TTC549 (cell line): ENCODE measurements around the gene LAMC1.

Experiments
- FAIRE-seq: peaks from 2 replicates; lab custom pipeline; 2012; peaks lifted over from hg19 to GRCh38; lab: Jason Lieb, UNC

LAMC1 gene

DNA sequence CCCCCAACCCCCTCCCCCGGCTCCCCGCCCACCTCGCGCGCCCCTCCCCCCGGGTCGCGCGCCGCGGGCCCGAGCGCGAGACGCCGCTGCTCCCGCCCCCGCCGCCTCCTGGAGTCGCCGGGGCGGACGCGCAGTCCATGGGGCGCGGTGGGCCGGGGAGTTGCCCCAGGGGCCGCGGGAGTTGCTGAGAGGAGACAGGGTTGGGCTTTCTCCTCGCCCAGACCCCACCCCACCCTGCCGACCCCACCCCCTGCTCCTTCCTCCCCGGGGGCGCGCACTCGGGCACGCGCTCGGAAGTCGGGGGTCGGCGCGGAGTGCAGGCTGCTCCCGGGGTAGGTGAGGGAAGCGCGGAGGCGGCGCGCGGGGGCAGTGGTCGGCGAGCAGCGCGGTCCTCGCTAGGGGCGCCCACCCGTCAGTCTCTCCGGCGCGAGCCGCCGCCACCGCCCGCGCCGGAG lies at the start of gene LAMC1:
TSS of gene LAMC1 (plus strand) at position 275 of the 455 bp plus-strand sequence. CDS start 297 bp downstream, outside the sequence.
- FAIRE-seq: no peak

DNA sequence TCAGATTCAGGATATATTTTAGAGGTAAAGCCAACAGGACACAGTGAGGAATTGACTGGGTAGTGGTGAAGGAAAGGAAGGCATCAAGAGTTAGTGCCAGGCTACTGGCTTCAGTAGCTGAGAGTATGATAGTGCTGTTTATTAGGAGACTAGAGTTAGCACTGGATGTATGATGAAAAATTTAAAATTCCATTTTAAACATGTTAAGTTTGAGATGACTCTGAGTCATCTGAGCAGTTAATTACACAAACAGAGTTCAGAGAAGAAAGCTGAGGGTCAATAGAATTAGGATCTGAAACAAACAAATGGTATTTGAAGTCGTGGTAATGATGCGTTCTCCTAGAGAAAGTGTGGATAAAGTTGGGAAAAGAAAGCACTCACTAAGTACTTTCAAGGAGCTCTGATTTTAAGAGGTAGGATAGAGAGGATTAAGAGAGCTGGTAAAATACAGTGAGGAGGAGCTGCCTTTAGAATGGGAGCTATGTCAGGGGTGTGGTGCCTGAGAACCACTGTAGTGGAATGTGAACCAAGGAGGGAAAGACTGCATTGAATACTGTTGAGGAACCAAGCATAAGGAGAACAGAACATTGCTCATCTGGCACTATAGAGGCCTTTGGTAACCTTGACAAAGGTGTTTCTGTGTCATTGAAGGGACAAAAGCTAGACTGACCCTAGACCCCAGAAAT lies 48.6 kb upstream of the LAMC1 start:
- FAIRE-seq: no peak

DNA sequence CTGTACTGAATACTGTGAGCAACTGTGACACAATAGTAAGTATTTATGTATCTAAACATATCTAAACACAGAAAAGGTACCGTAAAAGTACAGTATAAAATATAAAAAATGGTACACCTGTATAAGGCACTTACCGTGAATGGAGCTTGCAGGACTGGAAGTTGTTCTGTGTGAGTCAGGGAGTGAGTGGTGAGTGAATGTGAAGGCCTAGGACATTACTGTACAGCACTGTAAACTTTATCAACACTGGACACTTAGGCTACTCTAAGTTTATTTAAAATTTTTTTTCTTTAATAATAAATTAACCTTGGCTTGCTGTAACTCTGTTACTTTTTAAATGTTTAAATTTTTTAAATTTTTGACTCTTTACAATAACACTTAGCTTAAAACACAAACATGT lies 45.7 kb upstream of the LAMC1 start:
- peak; percentile 84 for FAIRE-seq

DNA sequence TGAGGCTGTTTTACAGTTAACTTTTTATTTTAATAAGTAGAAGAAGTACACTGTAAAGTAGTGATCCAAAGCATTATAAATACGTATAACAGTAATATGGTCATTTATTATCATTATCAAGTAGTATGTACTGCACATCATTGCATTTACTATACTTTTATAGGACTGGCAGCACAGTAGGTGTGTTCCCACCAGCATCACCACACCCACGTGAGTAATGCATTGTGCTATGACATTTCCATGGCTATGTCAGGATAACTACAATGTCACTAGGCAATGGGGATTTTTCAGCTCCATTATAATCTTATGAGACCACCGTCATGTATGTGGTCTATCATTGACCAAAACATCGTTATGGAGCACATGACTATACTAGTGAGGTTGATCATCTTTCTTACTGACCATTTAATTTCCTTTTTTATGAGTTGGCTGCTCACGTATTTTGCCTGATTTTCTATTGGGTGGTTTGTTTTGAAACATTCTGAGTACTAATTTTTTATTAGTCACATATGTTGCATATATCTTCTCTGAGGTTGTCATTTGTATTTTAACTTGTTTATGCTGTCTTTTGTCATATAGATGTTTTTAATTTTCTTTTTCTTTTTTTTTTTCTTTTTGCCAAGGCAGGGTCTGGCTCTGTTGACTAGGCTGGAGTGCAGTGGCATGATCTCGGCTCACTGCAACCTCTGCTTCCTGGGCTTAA lies 44.9 kb upstream of the LAMC1 start:
- FAIRE-seq: peak; percentile 22

DNA sequence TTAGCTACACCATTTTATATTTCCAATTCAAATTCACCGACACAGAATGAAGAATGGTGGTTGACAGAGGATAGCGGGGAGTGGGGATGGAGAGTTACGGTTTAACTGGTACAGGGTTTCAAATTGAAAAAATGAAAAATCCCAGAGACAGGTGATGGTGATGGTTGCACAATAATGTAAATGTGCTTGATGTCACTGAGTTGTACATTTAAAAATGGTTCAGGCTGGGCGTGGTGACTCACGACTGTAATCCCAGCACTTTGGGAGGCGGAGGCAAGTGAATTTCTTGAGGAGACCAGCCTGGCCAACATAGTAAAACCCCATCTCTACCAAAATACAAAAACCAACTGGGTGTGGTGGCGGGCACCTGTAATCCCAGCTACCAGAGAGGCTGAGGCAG lies 39.1 kb upstream of the LAMC1 start:
- no peak for FAIRE-seq

DNA sequence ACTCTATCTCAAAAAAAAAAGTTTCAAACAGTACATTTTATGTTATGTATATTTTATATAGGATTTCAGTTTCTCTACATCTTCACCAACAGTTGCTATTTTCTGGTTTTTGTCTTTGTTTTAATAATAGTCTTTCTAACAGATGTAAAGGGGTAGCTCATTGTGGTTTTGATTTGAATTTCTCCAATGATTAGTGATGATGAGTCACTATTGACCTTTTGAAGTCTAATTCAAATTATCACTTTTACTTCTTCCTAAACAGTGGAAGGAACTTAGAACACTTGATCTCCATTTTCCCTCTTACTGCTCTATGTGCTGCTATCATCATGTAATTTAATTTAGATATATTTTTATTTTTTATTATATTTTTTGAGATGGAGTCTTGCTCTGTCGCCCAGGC lies 38.6 kb upstream of the LAMC1 start:
- FAIRE-seq: no peak

DNA sequence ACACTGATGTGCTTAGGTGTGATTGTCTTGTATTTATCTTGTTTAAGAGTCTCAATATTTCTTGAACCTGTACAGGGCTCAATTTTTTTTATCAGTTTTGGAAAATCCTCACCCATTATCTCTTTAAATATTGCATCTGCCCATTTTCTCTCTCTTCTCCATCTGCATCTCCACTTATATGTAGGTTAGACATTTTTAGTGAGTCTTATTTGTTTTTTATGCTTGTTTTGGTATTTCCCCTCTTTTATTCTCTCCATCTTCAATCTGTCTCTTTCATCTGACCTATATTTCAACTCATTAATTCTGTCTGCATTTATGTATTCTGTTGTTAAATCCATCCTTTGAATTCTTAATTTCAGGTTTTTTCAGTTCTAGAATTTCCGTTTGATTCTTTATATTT lies 37.3 kb upstream of the LAMC1 start:
- FAIRE-seq: no peak

DNA sequence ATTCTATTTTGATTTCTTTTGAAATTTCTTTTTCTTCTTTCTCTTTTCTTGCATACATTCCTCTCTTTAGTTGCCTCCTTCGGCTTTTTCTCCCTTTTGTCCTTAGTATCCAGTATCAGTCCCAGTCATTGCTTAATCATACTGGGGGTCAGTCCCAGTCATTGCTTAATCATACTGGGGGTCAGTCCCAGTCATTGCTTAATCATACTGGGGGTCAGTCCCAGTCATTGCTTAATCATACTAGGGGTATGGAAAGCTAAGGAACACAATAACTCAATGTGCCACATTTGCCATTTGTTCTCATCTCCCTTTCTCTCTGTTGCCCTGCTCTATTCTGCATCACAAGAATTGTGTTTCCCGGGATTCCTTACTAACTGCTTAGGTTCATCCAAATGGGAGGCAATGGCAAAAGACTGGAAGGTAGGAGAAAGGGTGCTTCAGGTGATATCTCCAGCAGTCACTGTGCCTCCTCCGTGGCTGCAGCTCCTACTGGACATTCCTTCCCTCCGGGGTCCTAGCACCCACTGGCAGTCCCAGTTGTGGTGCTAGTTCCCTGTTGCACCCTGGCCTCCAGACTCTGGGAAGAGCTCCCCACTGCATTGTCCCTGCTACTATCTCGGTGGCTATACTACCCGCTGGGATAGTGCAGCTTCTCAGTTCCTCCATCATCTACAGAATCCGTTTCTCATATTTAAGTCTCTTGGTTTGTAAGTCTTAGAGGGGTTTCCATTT lies 32.6 kb upstream of the LAMC1 start:
- no peak for FAIRE-seq

DNA sequence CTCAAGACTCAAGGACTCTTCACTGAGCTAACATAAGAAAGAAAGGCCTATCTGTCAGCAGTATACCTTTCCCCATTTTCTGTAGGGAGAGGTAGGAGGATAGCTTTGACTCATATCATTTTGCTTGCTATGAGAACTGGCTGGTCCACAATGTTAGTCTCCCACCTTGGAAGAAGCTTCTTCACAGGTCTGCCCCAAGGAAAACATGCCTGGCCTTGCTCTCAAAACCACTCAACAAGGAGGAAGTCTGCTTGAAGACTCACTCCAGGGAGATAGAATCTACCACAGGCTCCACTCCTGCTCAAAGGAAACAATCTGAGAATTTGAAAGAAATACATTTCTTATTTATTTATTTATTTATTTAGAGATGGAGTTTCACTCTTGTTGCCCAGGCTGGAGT lies 29.5 kb upstream of the LAMC1 start:
- FAIRE-seq: no peak

DNA sequence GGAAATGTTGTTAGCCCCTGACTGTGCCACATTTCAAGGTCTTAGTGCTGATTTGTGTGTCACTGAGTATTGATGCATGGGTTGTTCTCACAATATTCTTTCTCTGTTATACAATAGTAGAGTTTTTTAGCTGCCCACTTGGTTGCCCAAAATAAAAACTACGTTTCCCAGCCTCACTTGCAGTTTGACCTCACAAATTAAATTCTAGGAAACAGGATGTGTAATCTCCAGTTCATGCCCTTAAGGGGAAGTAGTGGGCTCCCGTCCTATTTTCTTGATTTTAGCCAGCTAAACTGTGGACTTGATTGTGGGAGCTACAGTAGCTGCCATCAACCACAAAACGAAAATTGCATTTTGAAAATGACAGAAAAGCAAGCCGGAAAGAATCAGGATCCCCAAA lies 27.3 kb upstream of the LAMC1 start:
- FAIRE-seq: no peak

DNA sequence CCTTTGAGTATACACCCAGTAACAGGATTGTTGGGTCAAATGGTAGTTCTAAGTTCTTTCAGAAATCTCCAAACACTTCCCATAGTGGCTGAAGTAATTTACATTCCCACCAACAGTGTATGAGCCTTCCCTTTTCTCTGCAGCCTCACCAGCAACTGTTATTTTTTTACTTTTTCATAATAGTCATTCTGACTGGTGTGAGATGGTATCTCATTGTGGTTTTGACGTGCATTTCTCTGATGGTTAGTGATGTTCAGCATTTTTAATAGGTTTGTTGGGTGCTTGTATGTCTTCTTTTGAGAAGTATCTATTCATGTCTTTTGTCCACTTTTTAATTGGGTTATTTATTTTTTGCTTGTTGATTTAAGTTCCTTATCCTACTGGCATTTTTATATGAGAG lies 26.4 kb upstream of the LAMC1 start:
- FAIRE-seq: no peak

DNA sequence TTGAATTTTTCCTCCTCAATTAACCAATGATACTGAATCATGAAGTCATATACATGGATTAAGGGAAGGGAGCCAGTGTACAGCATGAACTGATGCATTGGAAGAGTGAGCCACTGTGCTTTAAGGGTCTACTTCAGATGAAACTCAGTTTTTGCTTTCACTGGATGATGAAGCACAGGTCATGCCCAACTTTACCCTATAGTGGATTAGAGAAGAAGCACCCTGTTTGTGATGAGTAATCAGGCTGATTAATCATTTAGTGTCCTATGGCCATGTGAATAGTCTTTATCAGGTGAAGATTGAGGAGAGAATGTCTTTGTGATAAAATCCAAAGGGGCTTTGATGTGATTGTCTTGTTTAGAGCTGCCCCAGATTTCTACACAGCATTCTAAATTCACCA lies 24.7 kb upstream of the LAMC1 start:
- no peak for FAIRE-seq

DNA sequence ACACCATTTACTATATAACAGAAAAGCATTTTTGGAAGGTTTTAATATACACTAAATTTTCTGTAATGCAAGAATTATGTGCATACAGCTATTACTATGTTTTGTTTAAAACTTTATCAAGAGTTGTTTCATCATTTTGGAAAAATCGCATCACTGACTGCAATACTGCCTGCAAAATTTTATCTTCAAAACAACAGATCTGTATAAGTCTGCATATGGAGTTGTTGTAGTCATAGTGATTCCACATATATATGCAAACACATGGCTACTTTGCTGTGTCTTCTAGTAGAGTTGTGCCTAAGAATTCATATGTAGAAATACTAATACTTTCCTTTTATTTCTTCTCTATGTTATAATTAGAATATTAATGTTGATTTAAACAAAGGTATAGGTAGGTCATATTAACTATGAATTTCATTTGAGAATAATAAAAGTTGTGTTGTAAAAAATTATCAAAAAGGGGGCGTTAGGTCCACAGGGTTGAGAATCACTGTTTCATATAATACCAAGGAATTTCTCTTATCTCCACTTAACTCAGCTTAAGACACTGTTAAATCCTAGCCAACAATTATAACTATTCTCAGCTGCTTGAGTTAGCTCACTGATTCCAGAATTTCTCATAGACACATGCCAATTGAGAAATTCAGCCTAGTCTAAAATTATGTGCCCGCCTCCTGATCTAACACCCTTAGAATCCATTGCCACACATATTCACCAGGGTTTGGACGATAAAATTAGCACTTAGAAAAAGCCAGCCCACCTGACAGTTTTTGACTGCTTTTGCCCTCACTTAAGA lies 22.9 kb upstream of the LAMC1 start:
- peak; percentile 46 for FAIRE-seq

DNA sequence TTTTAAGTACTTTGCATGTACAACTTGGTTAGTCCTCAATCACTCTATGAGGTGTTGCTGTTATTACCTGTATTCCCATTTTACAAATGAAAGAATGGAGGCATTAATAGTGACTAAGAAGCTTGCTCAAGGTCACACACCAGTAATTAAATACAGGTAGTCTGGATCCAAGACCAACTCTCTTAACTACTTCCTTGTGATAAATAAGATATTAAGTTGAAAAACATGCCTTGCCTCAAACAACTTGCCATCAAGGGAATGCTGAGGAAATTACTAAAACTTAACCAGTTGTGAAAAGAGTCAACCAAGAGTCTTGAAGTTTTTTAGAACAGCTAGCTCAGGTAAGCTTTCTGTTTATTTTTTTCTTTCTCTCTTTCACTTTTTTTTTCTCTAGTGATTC lies 21.0 kb upstream of the LAMC1 start:
- no peak for FAIRE-seq

DNA sequence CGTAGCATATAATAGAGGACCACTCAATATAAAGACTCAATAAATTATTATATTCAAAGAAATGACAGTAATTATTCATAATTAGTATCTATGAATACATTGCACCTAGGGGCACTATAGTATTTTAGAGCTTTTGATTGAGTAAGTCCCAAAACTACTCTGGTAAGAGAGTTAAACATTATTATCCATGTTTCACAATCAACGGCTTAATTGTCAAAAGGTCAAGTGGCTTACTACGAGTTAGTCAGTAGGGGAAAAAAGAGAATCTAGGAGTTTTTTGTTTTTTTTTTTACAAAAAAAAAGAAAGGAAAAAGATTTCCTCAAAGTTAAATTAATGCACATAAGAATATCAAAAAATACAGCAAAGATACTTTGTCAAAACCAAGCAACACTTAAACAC lies 20.4 kb upstream of the LAMC1 start:
- peak; percentile 3 for FAIRE-seq

DNA sequence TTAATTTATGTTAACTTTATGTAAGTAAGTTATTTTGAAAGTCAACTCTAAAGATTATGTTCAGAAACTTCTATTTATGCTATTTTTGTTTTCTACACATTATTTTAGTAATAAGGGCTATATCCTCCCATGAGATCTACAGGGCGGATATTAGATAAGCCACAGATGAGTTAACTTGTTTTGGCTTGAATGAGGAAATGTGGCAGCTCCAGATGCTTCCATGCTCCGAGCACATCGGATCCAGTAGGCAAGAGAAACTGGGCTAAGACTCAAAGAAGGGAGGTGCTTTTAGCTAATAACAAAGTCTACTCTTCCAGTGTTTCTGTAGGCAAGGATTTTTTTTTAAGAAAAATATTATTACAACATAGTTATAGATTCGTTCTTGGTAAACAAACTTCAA lies 20.0 kb upstream of the LAMC1 start:
- peak; percentile 88 for FAIRE-seq

DNA sequence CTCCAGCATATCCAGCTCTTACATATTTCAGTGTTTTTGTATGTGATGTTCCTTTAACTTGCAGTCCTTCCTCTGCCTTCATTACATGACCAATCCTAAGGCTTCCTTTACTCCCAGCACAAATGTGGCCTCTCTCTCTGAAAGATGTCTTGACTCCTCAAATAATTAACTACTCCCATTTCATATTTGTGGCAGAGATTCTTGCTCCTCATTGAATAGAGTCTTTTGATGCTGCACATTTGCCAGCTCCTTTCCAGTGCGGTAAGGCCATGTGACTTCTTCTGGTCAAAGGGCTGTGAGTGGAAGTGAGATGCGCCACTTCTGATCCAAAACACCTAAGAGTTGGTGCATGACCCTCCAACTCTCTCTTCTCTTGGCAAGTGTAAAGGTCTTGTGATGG lies 19.1 kb upstream of the LAMC1 start:
- no peak for FAIRE-seq

DNA sequence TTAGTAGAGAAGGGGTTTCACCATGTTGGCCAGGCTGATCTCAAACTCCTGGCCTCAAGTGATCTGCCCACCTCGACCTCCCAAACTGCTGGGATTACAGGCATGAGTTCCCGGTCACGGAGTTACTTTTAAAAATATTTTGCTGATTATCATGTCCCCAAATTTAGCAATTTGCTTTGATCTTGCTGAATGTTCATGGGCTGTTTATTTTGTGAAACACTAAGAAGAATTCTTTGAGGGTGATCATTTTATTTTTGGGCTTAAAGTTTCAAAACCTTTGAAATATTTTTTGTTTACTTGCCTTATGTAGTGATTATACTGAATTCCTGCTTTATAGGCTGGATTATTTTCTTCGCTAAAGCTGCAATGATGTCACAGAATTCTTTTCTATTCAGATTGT lies 11.4 kb upstream of the LAMC1 start:
- FAIRE-seq: no peak

DNA sequence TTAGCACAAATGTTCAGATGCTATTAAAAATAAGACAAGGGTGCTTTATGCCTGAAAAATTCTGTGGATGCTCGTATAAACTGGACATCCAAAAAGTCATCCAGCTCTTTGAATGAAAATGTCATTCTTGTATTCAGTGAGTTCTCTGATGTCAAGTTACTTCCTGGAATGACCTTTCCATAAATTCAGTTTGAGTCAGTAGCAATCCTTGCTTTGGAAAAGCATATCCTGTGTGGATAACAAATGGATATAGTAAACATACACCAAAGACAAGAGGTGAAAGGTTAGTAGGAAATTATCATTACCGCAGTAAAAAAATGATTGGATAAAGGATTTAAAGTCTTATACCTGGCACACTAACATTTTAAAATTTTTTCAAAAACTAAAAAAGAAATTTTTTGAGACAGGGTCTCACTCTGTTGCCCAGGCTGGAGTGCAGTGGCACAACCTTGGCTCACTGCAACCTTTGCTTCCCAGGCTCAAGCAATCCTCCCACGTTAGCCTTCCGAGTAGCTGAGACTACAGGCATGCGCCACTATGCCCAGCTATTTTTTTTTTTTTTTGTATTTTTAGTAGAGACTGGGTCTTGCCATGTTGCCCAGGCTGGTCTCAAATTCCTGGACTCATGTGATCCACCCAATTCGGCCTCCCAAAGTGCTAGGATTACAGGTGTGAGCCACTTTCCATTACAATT lies 10.8 kb upstream of the LAMC1 start:
- FAIRE-seq: no peak

DNA sequence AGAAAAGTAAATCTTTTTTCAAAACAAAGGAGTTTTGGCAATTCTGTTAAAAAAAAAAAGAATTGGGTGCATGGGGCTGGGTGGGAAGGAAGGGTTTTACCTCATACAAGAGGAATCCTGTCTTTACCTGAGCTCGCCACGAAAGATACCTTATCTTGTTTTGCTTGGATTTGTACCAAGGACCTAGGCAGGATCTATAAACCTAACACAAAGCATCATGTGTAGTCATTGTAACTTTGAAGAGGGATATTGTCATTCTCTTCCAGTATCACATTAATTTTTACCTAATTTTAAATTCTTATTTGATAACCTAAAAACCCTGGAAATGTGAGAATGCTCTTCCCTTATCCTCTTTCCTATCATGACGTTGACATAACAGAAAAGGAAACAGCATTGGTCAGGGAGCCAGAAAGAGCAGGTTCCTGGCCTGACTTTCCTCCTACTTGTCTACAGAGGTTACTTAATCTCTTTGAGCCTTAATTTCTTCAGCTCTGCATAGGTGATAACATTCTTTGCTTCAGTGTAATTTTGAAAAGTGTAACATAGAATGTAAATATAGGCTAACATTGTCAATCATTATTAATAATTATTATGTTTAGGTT lies 4.0 kb upstream of the LAMC1 start:
- peak; percentile 74 for FAIRE-seq

DNA sequence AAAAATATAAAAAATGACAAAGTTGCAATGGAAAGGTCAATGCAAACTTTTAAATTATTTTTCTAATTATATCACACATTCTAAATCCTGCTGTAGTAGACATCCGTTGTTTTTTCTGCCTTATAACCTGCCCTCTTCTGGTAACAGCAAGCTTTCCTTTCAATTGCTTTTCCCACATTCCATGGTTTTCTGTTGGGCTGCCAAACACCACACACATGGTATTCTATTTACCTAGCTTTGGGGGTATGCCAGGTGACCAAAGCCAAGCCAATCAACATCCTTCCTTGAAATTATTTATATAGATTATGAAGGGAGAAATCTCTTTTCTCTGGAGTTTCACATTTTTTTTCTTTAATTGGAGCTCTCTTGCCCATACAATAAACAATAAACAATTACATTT lies 3.4 kb upstream of the LAMC1 start:
- no peak for FAIRE-seq
